Measurements from ENCODE around the gene CCT8. TPM values are rescaled to one million over a fixed set of nuclear protein-coding genes. Genes with fewer than 3 reads are reported as not detected.

CCT8 gene
- total and polyA plus RNA-seq, 2 donors (not counting 1 experiment from before 2014, with no cell fraction given) = 59.2 to 92.8 TPM

DNA sequence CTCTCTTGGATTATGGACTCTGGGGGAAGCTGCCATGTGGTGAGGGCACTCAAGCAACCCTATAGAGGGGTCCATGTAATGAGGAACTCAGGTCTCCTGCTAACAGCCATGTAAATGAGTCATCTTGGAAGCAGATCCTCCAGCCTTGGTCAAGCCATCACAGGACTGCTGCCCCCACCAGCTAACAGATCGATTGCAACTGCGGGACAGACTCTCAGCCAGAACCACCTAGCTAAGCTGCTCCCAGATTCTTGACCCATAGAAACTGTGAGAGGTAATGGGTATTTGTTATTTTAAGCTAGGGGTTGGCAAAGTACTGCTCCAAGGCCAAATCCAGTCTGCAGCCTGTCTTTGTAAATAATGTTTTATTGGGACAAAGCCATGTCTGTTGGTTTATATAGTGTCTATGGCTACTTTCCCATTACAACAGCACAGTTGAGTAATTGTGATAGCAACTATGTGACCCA lies 29.4 kb upstream of the CCT8 start:
- no peak for TF ChIP-seq EZH2 (IDR thresholded peaks at IDR 0.05; ENCODE audit: borderline replicate concordance, insufficient read depth, low read depth, low read length, poor library complexity, severe bottlenecking)
- Histone ChIP-seq H3K27ac (ENCODE audit: low read length in 2 of 2) (no peak overlapping the region), H3K4me2 (replicated peaks; ENCODE audit: low read depth, low read length, poor library complexity, severe bottlenecking) (no peak overlapping the region), H3K9me3 (ENCODE audit: control extremely low read depth in 1 of 3, control insufficient read depth in 2 of 3, insufficient read depth in 1 of 3, low read length in 2 of 3) (peaks cover 0 to 4% (median 0%) of the 10 kb centered on the region in 3 donors), H3K36me3 (replicated peaks in 1 of 2; ENCODE audit: control extremely low read depth in 1 of 2, control insufficient read depth in 1 of 2, extremely low read depth in 1 of 2, insufficient read depth in 2 of 2, low read length in 1 of 2) (no peaks in the 10 kb centered on the region), H3K4me3 (ENCODE audit: control extremely low read depth in 1 of 5, extremely low read depth in 1 of 5, insufficient read depth in 1 of 5, low read depth in 2 of 5, low read length in 4 of 5) (no peak overlapping the region), H4K20me1 (ENCODE audit: control insufficient read depth, insufficient read depth, low read length, poor library complexity, severe bottlenecking) (no peaks in the 10 kb centered on the region), H3K79me2 (ENCODE audit: control insufficient read depth, insufficient read depth, low read length) (no peaks in the 10 kb centered on the region), H2AFZ (ENCODE audit: insufficient read depth, low read depth, low read length, poor library complexity, severe bottlenecking) (no peak overlapping the region), H3K4me1 (ENCODE audit: control insufficient read depth in 2 of 2, insufficient read depth in 2 of 2, low read length in 2 of 2) (peaks cover 4 to 5% of the 10 kb centered on the region in 2 donors), H3K9ac (ENCODE audit: low read length) (no peak overlapping the region), H3K27me3 (replicated peaks in 1 of 4; ENCODE audit: control extremely low read depth in 1 of 4, control insufficient read depth in 3 of 4, insufficient read depth in 4 of 4, low read length in 3 of 4) (no peaks in the 10 kb centered on the region)
- ATAC-seq (ENCODE audit: low read depth) = no peak
- no peak for DNase-seq
- Mint-ChIP-seq H3K4me3 (no peak overlapping the region), H3K4me1 (peaks cover 10% of the 10 kb centered on the region), H3K9me3 (ENCODE audit: insufficient read depth) (no peaks in the 10 kb centered on the region), H3K27ac (no peak overlapping the region), H3K27me3 (no peaks in the 10 kb centered on the region)
- intact Hi-C loops (cut with micrococcal nuclease) = no loop called here
- ChIA-PET POLR2A (no interaction called here), CTCF (interaction anchor here (0.9 kb wide), 1 partner anchor 191 kb away, joined by 3 read pairs; no protein-coding TSS in a partner anchor)
- WGBS (ENCODE audit: insufficient coverage) = 100% methylated on average over 2 of the region's 2 CpGs

- Mint-ChIP-seq H3K9me3 (ENCODE audit: insufficient read depth) (no peaks in the 10 kb centered on the region), H3K27me3 (no peaks in the 10 kb centered on the region), H3K27ac (no peak overlapping the region), H3K4me3 (no peak overlapping the region), H3K4me1 (peaks cover 10% of the 10 kb centered on the region)
- no peak for TF ChIP-seq EZH2 (IDR thresholded peaks at IDR 0.05; ENCODE audit: borderline replicate concordance, insufficient read depth, low read depth, low read length, poor library complexity, severe bottlenecking)
- TF ChIP-seq CTCF (IDR thresholded peaks at IDR 0.05) = no peak
- H3K79me2 ChIP-seq (ENCODE audit: control insufficient read depth, insufficient read depth, low read length) = no peaks in the 10 kb centered on the region
- H4K20me1 ChIP-seq (ENCODE audit: control insufficient read depth, insufficient read depth, low read length, poor library complexity, severe bottlenecking) = no peaks in the 10 kb centered on the region
- peaks cover 0 to 6% of the 10 kb centered on the region in 2 experiments for H3K36me3 ChIP-seq (replicated peaks in 1 of 2; ENCODE audit: control extremely low read depth in 1 of 2, control insufficient read depth in 1 of 2, extremely low read depth in 1 of 2, insufficient read depth in 2 of 2, low read length in 1 of 2)
- ChIA-PET POLR2A (no interaction called here), CTCF (interaction anchor here (0.9 to 15.8 kb wide), 4 partner anchors 8 to 277 kb away, joined by 3 to 310 read pairs (median 8); no protein-coding TSS in a partner anchor)
- no peak overlapping the region for H3K4me2 ChIP-seq (replicated peaks; ENCODE audit: low read depth, low read length, poor library complexity, severe bottlenecking)
- ATAC-seq (ENCODE audit: low read depth) = no peak
- peaks cover 4 to 5% of the 10 kb centered on the region in 2 donors for H3K4me1 ChIP-seq (ENCODE audit: control insufficient read depth in 2 of 2, insufficient read depth in 2 of 2, low read length in 2 of 2)
- peaks cover 0 to 4% (median 0%) of the 10 kb centered on the region in 3 donors for H3K9me3 ChIP-seq (ENCODE audit: control extremely low read depth in 1 of 3, control insufficient read depth in 2 of 3, insufficient read depth in 1 of 3, low read length in 2 of 3)
- no peak overlapping the region for H2AFZ ChIP-seq (ENCODE audit: insufficient read depth, low read depth, low read length, poor library complexity, severe bottlenecking)
- H3K9ac ChIP-seq (ENCODE audit: low read length) = no peak overlapping the region
- no peak for DNase-seq
- no CpG with 5 or more reads among the region's 2 CpGs for WGBS (ENCODE audit: insufficient coverage)
- no peak overlapping the region for H3K27ac ChIP-seq (ENCODE audit: low read length in 2 of 2)
- H3K4me3 ChIP-seq (ENCODE audit: control extremely low read depth in 1 of 5, extremely low read depth in 1 of 5, insufficient read depth in 1 of 5, low read depth in 2 of 5, low read length in 4 of 5) = no peak overlapping the region
- intact Hi-C loops (cut with micrococcal nuclease) = no loop called here
- no peaks in the 10 kb centered on the region for H3K27me3 ChIP-seq (replicated peaks in 1 of 4; ENCODE audit: control extremely low read depth in 1 of 4, control insufficient read depth in 3 of 4, insufficient read depth in 4 of 4, low read length in 3 of 4)
Observed at GRCh38 chr21:29098156-29098555, 24.7 kb upstream of the CCT8 start.
